GM23248 (cell line): ENCODE measurements around the gene DDRGK1.

Source experiments
- EZH2 ChIP-seq: fragments of 200-600 bp; sonication (generic); IDR thresholded peaks from 2 replicates; pipeline ENCODE4 v1.6.1; 2018; ENCODE audit warnings: antibody characterized with exemption, mild to moderate bottlenecking; ENCODE audit not compliant: insufficient read depth, poor library complexity, severe bottlenecking
- EZH2phosphoT487 ChIP-seq: fragments of 200-600 bp; sonication (generic); IDR thresholded peaks from 2 replicates; pipeline ENCODE4 v1.6.1; 2018; ENCODE audit warnings: antibody characterized with exemption, moderate library complexity, mild to moderate bottlenecking, low read depth; ENCODE audit not compliant: insufficient read depth

DNA sequence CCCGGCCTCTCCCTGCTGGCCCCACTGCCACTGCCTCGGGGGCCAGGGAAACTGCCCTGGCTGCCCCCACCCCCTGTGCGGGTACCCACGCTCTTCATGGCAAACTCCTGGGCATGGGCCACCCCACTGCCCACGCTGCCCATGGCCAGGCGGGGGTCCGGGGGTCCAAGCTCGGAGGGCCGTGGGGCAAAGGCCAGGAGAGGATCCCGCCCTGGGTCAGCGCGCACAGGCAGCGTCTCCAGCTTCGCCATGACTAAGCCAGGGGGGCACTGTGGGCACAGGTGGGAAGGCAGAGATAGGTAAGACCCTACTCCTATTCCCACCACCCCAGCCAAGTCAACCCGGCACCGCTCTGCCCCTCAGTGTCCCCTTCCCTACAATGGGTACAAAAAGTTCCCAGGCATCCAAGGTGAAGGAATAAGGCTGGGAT, 37.6 kb downstream of the DDRGK1 start:
- TF ChIP-seq EZH2 (no peak), EZH2phosphoT487 (no peak)
